Activated CD8-positive, alpha-beta memory T cell treated with anti-CD3 and anti-CD28 coated beads, Interleukin-2, amount 50 U/mL, for 24 hours (primary cell): ENCODE data around the gene KMT2B.
"Not testable (repeated sequence)": the region's sequence is repeated elsewhere in the genome, so short reads cannot be mapped to it uniquely, and the experiment has no call there.

Experiments used
- DNase-seq: peaks from one replicate; pipeline ENCODE4 v3.0.0-alpha.2; 2020; ENCODE audit errors: extremely low read depth

The KMT2B gene, protein sequence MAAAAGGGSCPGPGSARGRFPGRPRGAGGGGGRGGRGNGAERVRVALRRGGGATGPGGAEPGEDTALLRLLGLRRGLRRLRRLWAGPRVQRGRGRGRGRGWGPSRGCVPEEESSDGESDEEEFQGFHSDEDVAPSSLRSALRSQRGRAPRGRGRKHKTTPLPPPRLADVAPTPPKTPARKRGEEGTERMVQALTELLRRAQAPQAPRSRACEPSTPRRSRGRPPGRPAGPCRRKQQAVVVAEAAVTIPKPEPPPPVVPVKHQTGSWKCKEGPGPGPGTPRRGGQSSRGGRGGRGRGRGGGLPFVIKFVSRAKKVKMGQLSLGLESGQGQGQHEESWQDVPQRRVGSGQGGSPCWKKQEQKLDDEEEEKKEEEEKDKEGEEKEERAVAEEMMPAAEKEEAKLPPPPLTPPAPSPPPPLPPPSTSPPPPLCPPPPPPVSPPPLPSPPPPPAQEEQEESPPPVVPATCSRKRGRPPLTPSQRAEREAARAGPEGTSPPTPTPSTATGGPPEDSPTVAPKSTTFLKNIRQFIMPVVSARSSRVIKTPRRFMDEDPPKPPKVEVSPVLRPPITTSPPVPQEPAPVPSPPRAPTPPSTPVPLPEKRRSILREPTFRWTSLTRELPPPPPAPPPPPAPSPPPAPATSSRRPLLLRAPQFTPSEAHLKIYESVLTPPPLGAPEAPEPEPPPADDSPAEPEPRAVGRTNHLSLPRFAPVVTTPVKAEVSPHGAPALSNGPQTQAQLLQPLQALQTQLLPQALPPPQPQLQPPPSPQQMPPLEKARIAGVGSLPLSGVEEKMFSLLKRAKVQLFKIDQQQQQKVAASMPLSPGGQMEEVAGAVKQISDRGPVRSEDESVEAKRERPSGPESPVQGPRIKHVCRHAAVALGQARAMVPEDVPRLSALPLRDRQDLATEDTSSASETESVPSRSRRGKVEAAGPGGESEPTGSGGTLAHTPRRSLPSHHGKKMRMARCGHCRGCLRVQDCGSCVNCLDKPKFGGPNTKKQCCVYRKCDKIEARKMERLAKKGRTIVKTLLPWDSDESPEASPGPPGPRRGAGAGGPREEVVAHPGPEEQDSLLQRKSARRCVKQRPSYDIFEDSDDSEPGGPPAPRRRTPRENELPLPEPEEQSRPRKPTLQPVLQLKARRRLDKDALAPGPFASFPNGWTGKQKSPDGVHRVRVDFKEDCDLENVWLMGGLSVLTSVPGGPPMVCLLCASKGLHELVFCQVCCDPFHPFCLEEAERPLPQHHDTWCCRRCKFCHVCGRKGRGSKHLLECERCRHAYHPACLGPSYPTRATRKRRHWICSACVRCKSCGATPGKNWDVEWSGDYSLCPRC (N-terminal part only)

DNA sequence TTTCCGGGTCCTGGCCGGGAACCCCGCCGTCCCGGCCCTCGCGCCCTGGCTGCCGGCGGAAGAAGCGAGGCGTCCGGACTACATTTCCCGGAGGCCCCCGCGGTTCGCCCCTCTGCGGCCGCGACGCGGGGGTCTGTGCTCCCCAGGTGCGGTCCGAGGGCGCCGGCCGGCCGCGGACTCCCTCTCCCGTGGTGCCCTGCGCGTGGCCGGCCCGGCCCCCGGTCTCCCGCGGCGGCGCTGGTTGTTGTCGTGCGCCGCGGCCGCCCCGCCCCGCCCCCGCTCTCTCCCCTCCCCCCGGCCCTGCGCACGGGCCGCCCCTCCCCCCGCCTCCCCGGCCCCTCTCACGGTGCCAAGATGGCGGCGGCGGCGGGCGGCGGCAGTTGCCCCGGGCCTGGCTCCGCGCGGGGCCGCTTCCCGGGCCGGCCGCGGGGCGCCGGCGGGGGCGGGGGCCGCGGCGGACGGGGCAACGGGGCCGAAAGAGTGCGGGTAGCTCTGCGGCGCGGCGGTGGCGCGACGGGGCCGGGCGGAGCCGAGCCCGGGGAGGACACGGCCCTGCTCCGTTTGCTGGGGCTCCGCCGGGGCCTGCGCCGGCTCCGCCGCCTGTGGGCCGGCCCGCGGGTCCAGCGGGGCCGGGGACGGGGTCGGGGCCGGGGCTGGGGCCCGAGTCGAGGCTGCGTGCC is at the start of gene KMT2B:
TSS of gene KMT2B (plus strand) at position 339 of the 680 bp plus-strand sequence. CDS start at position 355, 16 bp downstream.
- DNase-seq = no peak

DNA sequence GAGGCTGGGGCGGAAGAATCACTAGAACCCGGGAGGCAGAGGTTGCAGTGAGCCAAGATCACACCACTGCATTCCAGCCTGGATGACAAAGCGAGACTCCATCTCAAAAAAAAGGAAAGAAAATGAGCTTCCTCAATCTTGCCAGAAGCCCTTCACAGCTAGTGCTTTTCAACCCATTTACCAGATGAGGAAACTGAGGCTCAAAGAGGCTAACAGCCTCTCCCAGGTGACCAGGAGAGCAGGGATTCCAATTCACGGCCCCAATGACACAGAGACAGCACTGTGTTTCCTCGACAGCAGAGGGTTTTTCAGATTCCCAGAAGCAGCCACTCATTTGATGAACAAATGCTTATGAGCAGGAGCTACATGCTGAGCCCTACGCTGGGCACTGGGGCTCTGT is 48.2 kb upstream of the KMT2B start:
- no peak for DNase-seq

DNA sequence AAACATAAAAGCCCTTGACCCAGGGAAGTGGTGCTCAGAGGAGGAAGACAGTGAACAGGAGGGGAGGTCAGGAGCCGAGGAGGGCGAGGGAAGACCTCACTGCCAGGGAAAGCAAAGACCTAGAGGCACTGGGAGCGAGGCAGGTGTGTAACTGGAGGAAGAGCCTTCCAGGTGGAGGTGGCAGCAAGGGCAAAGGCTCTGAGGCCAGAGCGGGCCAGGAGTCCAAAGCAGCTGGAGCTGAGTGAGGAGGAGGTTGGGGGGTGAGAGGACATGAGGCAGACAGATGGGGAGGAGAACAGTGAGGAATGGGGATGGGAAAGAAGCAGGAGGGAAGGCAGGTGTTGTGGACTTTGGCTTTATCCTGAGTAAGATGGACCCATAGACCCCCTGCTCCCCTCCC is 47.8 kb upstream of the KMT2B start:
- no peak for DNase-seq

DNA sequence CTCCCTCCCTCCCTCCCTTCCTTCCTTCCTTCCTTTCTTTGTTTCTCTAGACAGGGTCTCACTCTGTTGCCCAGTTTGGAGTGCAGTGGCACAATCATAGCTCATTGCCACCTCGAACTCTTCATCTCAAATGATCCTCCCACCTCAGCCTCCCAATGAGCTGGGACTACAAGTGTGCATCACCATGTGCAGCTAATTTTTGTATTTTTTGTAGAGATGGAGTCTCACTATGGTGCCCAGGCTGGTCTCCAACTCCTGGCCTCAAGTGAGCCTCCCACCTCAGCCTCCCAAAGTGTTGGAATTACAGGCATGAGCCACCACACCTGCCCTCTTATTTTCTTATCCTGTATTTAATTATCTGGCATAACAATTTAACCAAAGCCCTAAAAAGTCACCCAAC is 47.1 kb upstream of the KMT2B start:
- no peak for DNase-seq

DNA sequence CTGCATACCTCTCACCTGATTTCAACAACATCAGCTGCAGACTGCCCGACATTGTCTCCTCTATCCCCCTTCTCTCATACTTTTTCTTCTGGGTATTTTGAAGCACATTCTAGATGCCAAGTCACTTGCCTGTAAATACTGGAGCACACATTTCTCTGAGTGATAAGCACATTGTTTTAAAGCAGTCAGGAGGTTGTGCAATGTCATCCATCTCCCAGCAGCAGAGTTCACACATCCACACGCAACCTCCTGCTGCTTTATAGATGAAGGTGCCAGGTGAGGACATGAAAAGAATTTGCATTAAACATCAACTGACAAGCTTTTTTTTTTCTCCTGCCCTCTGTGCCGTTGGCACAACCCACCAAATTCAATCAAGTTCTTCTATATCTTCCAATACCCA is 46.0 kb upstream of the KMT2B start:
- no peak for DNase-seq

DNA sequence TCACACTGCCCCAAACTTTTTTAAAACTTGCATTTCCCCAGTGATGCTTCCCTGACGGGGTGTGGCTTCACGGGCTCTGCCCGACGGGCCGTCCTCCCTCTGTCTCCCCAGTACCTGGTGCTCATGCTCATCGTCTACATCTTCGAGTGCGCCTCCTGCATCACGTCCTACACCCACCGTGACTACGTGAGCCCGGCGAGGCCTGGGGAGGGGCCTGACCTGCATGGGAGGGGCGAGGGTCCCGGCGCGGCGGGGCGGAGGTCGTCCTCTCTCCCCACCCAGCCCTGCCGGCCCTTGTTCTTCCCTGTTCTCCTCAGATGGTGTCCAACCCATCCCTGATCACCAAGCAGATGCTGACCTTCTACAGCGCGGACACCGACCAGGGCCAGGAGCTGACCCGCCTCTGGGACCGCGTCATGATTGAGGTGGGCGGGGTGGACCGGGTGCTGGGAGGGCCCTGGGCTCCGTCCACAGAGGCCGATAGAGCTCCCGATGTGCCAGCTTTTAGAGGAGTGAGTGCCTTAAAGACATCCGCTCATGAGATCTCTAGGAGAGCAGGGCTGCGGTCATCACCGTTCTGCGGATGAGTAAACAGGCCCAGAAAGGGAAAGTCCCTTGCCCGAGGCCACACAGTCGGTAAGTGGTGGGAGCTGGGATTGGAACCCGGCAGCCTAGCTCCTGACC is 44.5 kb upstream of the KMT2B start:
- DNase-seq = peak; percentile 6

DNA sequence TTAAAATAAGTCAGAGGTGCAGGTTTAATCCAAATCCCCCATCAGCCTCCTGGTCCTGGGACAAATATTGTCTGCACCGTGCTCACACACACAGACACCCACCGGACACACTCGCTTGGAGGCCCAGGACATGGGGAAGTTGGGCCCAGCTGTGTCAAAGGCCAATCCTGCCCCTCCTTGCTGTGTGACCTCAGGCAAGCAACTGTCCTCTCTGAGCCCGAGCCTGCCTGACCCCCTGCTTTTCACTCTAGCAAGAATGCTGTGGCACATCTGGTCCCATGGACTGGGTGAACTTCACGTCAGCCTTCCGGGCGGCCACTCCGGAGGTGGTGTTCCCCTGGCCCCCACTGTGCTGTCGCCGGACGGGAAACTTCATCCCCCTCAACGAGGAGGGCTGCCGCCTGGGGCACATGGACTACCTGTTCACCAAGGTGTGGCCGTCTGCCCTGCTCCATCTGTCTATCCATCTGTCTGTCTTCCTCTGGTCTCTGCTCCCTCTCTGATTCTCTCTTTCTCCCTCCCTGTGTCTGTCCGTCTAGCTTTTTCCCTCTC is 42.1 kb upstream of the KMT2B start:
- DNase-seq = no peak

DNA sequence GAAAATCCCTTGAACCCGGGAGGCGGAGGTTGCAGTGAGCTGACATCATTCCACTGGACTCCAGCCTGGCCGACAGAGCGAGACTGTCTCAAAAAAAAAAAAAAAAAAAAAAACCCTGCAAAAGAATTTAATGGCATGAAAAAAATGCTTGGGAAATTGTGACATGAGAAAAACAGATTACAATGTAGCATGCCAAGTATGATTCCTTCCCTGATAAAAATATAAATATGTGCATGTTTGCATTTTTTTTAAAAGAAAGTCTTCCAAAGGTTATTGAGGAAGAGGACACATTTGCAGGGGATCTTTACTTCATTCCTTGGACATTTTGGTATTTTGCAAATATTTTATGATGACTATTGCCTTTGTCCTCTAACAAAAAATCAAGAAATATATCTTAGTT is 28.0 kb upstream of the KMT2B start:
- no peak for DNase-seq

DNA sequence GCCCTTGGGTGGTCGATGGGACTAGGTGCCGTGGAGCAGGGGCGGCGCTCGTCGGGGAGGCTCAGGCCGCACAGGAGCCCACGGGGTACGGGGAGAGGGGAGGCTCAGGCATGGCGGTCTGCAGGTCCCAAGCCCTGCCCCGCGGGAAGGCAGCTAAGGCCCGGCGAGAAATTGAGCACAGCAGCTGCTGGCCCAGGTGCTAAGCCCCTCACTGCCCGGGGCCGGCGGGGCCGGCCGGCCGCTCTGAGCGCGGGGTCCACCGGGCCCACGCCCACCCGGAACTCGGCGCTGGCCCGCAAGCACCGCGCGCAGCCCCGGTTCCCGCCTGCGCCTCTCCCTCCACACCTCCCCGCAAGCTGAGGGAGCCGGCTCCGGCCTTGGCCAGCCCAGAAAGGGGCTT is 26.7 kb upstream of the KMT2B start:
- not testable (repeated sequence) for DNase-seq

DNA sequence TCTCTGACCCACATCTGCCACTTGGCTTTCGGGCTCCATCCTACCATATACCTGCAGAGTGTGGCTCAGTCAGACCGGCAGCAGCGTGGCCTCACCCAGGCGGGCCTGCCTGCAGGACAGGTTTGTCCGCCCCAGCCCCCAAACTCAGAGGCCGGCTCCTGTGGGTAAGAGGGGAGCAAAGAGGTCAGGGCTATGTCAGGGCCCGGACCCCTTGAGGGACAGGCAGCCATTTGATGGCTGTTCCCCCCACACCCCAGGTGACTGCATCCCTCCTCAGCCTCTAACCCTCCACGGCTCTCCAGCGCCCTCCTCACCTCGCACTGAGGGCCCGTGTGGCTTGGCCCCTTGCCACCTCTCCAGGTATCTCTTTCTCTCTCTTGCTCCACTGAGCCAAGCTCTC is 25.8 kb upstream of the KMT2B start:
- no peak for DNase-seq

DNA sequence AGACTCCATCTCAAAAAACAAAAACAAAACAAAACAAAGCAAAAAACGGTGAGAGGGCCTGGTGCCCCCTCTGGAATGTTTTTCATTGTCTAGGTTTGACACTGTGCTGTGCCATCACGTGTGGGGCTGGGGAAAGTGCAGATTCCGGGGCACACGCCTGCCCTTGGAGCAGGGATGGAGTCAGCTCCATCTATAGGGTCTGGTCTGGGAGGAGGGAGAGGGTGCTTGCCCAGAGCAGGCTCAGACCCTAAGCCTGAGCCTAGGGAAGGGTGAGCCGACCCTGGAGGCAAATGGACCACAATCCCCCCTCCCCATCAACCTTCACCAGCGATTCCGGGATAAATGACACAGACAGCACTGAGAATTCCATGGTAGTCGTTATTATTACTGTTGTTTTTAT is 24.4 kb upstream of the KMT2B start:
- no peak for DNase-seq

DNA sequence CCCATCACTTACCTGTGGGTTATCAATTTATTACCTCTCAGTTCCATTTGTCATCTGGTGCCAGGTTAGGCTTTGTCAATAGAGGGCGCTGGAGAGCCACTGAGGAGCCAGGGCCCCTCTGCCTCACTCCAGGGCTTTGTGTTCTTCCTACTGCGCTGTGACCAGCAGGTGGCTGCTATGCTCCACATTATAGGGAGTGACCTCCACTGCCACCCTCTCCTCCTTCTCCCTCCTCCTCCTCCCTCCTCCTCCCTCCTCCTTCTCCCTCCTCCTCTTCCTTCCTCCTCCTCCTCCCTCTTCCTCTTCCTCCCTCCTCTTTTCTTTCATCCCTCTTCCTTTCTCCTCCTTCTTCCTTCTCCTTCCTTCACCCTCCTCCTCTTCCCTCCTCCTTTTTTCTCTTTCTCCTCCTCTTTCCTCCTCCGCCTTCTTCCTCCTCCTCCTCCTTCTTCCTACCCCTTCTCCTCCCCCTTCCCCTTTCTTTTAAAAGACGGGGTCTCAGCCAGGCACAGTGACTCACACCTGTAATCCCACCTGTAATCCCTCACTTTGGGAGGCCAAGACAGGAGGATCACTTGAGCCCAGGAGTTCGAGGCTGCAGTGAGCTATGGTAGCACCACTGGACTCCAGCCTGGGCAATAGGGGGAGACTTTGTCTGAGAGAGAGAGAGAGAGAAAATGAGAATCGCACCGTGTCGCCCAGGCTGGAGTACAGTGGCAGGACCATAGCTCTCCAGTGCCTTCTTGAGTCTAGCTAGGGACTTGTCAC is 23.8 kb upstream of the KMT2B start:
- peak; percentile 82 for DNase-seq

DNA sequence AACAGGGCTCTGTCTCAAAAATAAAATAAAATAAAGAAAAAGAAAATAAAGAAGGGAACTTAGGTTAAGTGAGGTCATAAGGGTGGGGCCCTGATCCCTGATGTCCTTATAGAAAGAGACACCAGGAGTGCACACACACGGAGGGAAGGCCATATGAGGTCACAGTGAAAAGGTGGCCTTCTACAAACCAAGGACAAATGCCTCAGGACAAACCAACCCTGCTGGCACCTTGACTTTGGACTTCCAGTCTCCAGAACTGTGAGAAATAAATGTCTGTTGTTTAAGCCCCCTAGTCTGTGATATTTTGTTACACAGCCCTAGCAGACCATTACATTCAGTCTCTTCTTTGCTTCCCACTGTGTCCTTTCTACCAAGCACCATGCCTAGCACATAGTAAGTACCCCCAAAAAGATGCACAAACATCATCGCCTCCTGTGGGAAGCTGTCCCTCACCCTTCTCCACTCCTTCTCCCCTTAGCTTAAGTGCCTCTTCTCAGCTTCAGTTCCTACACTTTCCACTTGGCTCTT is 21.8 kb upstream of the KMT2B start:
- DNase-seq = no peak

DNA sequence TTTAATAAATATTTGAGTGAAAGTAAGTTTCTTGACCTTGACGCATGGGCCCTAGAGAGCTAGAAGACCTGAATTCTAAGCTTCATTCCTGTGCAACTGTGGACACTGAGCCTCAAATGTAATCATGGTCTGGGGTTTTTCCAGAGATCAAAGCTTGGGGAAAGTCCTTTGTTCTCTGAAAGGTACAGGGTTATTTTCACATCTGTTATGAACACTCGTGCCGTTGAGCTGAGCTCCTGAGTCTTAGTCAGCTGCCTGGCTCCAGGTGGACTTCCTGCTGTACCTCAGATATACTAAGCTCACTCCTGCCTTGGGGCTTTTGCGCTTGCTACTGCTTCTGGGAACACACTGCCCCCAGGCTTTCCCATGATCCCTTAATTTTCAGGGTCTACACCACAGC is 21.0 kb upstream of the KMT2B start:
- no peak for DNase-seq

DNA sequence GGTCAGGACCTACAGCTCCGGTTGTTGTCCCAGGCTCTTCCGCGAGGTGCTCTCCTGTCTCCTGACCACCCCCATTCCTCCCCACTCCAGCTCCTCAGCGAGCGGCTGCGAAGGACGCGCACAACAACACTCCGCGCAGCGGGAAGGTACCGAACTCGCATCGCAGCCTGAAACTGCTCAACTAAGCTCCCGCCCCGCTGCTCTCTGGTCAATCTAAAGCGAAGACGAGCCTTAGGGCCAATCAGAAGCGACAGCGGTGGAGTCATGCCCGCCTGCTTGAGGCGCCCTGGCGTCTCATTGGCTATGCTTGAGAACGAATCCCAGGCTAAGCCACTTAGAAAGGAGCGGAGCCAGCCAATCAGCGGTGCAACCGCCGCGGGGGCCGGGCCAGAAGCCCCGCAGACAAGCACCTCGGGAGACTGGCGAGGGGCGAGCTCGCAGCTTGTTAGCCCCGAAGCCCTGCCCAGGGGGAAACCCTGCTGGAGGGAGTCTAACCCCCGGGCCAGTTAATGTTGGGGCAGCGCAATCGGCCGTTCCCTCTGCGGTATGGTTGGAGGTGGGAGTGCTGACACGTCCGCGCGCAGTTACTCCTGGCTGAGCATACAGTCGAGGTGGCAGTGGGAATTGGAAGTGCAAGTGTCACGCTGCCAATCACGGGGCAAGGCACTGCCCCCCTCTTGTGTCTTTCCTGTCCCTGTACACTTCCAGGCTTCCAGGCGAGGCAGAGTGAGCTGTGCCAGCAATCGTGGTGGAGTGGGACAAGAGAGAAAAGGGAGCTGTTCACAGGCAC is 15.4 kb upstream of the KMT2B start:
- peak; percentile 87 for DNase-seq

DNA sequence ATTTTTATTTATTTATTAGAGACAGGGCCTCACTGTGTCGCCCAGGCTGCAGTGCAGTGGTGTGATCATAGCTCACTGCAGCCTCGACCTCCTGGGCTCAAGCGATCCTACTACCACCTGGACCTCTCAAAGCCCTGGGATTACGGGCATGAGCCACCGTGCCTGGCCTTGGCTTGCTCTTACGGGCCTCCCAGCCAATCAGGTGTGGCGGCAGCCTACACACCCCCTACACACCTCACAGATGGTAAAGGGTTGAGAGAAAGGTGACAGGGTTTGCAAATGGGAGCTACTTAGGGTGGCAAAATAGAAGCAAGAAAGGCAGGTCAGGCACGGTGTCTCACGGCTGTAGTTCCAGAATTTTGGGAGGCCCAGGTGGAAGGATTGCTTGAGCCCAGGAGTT is 14.5 kb upstream of the KMT2B start:
- no peak for DNase-seq

DNA sequence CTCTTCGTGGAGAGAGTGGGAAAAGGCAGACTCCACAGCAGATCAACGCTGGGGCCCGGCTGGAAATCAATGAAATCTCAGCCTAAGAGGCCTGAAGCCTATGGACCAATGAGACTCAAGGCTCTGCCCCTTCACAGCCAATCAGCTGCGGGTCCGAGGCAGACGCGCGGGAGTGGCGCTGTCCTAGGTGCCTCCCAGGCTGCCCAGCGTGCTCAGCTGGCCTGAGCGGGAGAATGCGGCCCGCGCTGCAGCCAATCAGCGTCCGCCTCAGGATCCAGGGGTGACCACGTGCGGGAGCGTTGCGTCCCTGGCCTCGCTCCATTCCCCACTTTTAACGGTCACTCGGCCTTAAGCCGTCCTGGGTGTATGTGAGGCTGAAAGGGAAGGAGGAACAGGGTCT is 13.6 kb upstream of the KMT2B start, which contains the start of gene ZBTB32:
TSS of gene ZBTB32 (plus strand) at position 341 of the 400 bp plus-strand sequence. CDS start 10,069 bp downstream, outside the sequence.
- DNase-seq = no peak

DNA sequence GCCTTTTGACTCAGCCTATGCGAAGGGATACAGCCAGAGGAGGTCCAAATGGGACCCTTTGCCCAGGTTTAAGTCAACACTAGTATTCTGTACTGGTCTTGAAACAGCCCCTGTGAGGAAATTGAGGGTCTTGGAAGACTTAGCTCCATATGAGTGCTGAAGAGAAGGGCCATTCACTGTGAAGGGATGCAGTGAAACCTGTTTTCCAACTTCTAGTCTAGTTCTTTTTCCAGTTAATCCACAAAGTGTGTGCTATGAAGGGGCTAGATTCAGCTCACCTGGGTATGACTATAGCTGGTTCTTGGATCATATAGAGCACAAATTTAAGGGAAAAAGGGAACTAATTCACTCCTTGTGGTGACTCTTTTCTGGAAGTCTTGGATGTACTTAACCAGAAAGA is 9.4 kb upstream of the KMT2B start:
- no peak for DNase-seq
